HepG2 (cell line): ENCODE results near the gene GLDN. TPM values are rescaled to one million over a fixed set of nuclear protein-coding genes. Genes with fewer than 3 reads are reported as not detected.
A peak's percentile ranks its signal among the peaks of the same experiment; 100 is the strongest.

Source experiments
- ADNP ChIP-seq: sonication (generic); formaldehyde crosslinking; IDR thresholded peaks from 2 replicates; pipeline ENCODE4 v1.4.0; 2020; ENCODE audit warnings: missing genetic modification reagents
- ATF5 ChIP-seq: sonication (generic); formaldehyde crosslinking; IDR thresholded peaks from 2 replicates; pipeline ENCODE4 v1.4.0; 2020; ENCODE audit warnings: mild to moderate bottlenecking, low read depth, missing genetic modification reagents
- CCDC6 ChIP-seq: sonication (generic); formaldehyde crosslinking; IDR thresholded peaks from 2 replicates; pipeline ENCODE4 v1.8.1; 2022; ENCODE audit warnings: mild to moderate bottlenecking, missing genetic modification reagents, moderate library complexity
- HOXA3 ChIP-seq: sonication (generic); formaldehyde crosslinking; IDR thresholded peaks from 2 replicates; pipeline ENCODE4 v1.5.0; 2020; ENCODE audit warnings: missing genetic modification reagents
- NFYC ChIP-seq: IDR thresholded peaks from 2 replicates; pipeline ENCODE4 v1.6.1; 2016; ENCODE audit warnings: missing genetic modification reagents, missing compliant biosample characterization
- NR2F1 ChIP-seq, 2 experiments: fragments of 450-650 bp in 1 of 2; formaldehyde crosslinking in 1 of 2; IDR thresholded peaks; 2 replicates each; pipeline versions ENCODE4 v1.5.0 to v1.6.1; 2016 to 2020; ENCODE audit warnings: mild to moderate bottlenecking in 1 of 2, missing compliant biosample characterization in 1 of 2, missing genetic modification reagents in 1 of 2, moderate library complexity in 1 of 2
- PAXIP1 ChIP-seq: sonication (generic); formaldehyde crosslinking; conservative IDR thresholded peaks from 2 replicates; pipeline ENCODE4 v1.4.0; 2020; ENCODE audit warnings: mild to moderate bottlenecking, missing genetic modification reagents, moderate library complexity
- PHF21A ChIP-seq: sonication (generic); formaldehyde crosslinking; IDR thresholded peaks from 2 replicates; pipeline ENCODE4 v1.5.0; 2020; ENCODE audit warnings: mild to moderate bottlenecking, missing genetic modification reagents
- RARA ChIP-seq: IDR thresholded peaks from 2 replicates; pipeline ENCODE4 v1.6.1; 2016; ENCODE audit warnings: missing genetic modification reagents, missing compliant biosample characterization
- RBAK ChIP-seq: sonication (generic); formaldehyde crosslinking; IDR thresholded peaks from 2 replicates; pipeline ENCODE4 v1.5.1; 2020; ENCODE audit warnings: mild to moderate bottlenecking, missing genetic modification reagents
- RCOR2 ChIP-seq: IDR thresholded peaks from 2 replicates; pipeline ENCODE4 v1.6.1; 2016; ENCODE audit warnings: missing biosample characterization, missing genetic modification reagents
- SIX1 ChIP-seq: sonication (generic); formaldehyde crosslinking; IDR thresholded peaks from 2 replicates; pipeline ENCODE4 v1.4.0; 2020; ENCODE audit warnings: missing genetic modification reagents, borderline replicate concordance
- SKI ChIP-seq: fragments of 450-650 bp; IDR thresholded peaks from one replicate; pipeline ENCODE4 v1.6.1; 2018; ENCODE audit warnings: mild to moderate bottlenecking; ENCODE audit not compliant: partially characterized antibody
- SPEN ChIP-seq: sonication (generic); formaldehyde crosslinking; IDR thresholded peaks from 2 replicates; pipeline ENCODE4 v1.5.1; 2020; ENCODE audit warnings: low read depth, mild to moderate bottlenecking, missing genetic modification reagents
- TBX2 ChIP-seq: sonication (generic); formaldehyde crosslinking; IDR thresholded peaks from 2 replicates; pipeline ENCODE4 v1.5.0; 2020; ENCODE audit warnings: missing genetic modification reagents, mild to moderate bottlenecking, borderline replicate concordance
- THRA ChIP-seq: sonication (generic); formaldehyde crosslinking; IDR thresholded peaks from 2 replicates; pipeline ENCODE4 v1.4.0; 2020; ENCODE audit warnings: missing genetic modification reagents, borderline replicate concordance
- ZBTB7B ChIP-seq: sonication (generic); formaldehyde crosslinking; IDR thresholded peaks from 2 replicates; pipeline ENCODE4 v1.4.0; 2020; ENCODE audit warnings: missing genetic modification reagents
- ZFP1 ChIP-seq: IDR thresholded peaks from 2 replicates; pipeline ENCODE4 v1.6.1; 2016
- ZNF24 ChIP-seq: fragments of 450-650 bp; IDR thresholded peaks from 2 replicates; pipeline ENCODE4 v1.6.1; 2017; ENCODE audit warnings: antibody characterized with exemption, mild to moderate bottlenecking
- ZNF430 ChIP-seq: sonication (generic); formaldehyde crosslinking; IDR thresholded peaks from 2 replicates; pipeline ENCODE4 v1.9.0; 2021; ENCODE audit warnings: mild to moderate bottlenecking, missing genetic modification reagents
- ZNF563 ChIP-seq: sonication (generic); formaldehyde crosslinking; IDR thresholded peaks from 2 replicates; pipeline ENCODE4 v1.8.0; 2022; ENCODE audit warnings: mild to moderate bottlenecking, moderate library complexity, missing genetic modification reagents
- ZNF660 ChIP-seq: sonication (generic); formaldehyde crosslinking; IDR thresholded peaks from 2 replicates; pipeline ENCODE4 v1.5.1; 2020; ENCODE audit warnings: mild to moderate bottlenecking, low read depth, missing genetic modification reagents, borderline replicate concordance
- ZNF710 ChIP-seq: sonication (generic); formaldehyde crosslinking; IDR thresholded peaks from 2 replicates; pipeline ENCODE4 v1.5.0; 2020; ENCODE audit warnings: mild to moderate bottlenecking, missing genetic modification reagents, borderline replicate concordance
- polyA plus RNA-seq, 8 experiments: library from polyadenylated mRNA; depleted of rRNA in 3 of 8; stranded (reverse) in 7 of 8; unstranded in 1 of 8; fragments of >200 nt; fragmentation: Illumina TruSeq in 4 of 8; extraction: Trizol in 4 of 8; gene quantifications; 2 replicates each; pipeline versions ENCODE4 v1.2.1 to v1.2.3, GENCODE V29; 2011 to 2016; ENCODE audit warnings: low read depth in 4 of 8, missing spikeins in 1 of 8, mixed read lengths in 1 of 8; ENCODE audit not compliant: insufficient read depth in 1 of 8
- total RNA-seq, 5 experiments: library from RNA; depleted of rRNA; stranded (reverse); fragments of >200 nt; fragmentation: Illumina TruSeq; extraction: Trizol; gene quantifications; 2 replicates each; pipeline ENCODE4 v1.2.3, GENCODE V29; 2016; ENCODE audit warnings: low read depth in 1 of 5

The GLDN gene
- total and polyA plus RNA-seq, 2 of the 13 experiments (the other 11 are each of a cell fraction or from before 2014, with no cell fraction given): 0.86 to 1.0 TPM

- TF ChIP-seq ATF5 (CRISPR knock-in tag) (0 out of 2 replicates have a peak, but pooled peaks have one; percentile 41), RARA (CRISPR knock-in tag) (peak; percentile 84), ZNF24 (no peak), ZBTB7B (CRISPR knock-in tag) (peak; percentile 78; the same call in 1 of the 2 replicates), TBX2 (peak; percentile 71; the same call in 1 of the 2 replicates), SIX1 (peak; percentile 76), ZNF710 (CRISPR knock-in tag) (peak; percentile 30; the same call in 1 of the 2 replicates), SPEN (CRISPR knock-in tag) (peak; percentile 23; the same call in 1 of the 2 replicates), ZNF660 (CRISPR knock-in tag) (no peak), ZFP1 (CRISPR knock-in tag) (0 out of 2 replicates have a peak, but pooled peaks have one; percentile 60), THRA (CRISPR knock-in tag) (peak; percentile 67), SKI (peak; percentile 87), NR2F1 (CRISPR knock-in tag; IDR thresholded peaks at IDR 0.05) (peak in 1 of 2 experiments; percentile 45; a peak in 2 of 4 replicates), ZNF430 (CRISPR knock-in tag) (peak; percentile 66; the same call in 1 of the 2 replicates), CCDC6 (CRISPR knock-in tag) (peak; percentile 53; the same call in 1 of the 2 replicates), RCOR2 (CRISPR knock-in tag) (peak; percentile 88), ZNF563 (CRISPR knock-in tag) (peak; percentile 47; the same call in 1 of the 2 replicates), NFYC (CRISPR knock-in tag) (0 out of 2 replicates have a peak, but pooled peaks have one; percentile 16), HOXA3 (peak; percentile 57), PAXIP1 (CRISPR knock-in tag) (peak; percentile 90), PHF21A (CRISPR knock-in tag) (peak; percentile 75), ADNP (CRISPR knock-in tag) (peak; percentile 79; the same call in 1 of the 2 replicates), RBAK (CRISPR knock-in tag) (0 out of 2 replicates have a peak, but pooled peaks have one; percentile 58)
These were observed 27.7 kb upstream of the GLDN start (continued) for GRCh38 chr15:51313644-51314280.
